Stimulated activated CD4-positive, alpha-beta T cell treated with anti-CD3 and anti-CD28 coated beads, Interleukin-4, amount 100 ng/mL, for 48 hours (primary cell): Measurements from ENCODE around the gene DNAAF2.

Source experiments
- DNase-seq, 2 donors: peaks; one replicate each; pipeline ENCODE4 v3.0.0-alpha.2; 2020; ENCODE audit warnings: low read depth in 2 of 2

The DNAAF2 gene

GRCh38 chr14:49584981-49585640 is 49.9 kb downstream of the DNAAF2 start:
- DNase-seq = peak in 1 of 2 donors; percentile 21

GRCh38 chr14:49584058-49584457 is 51.0 kb downstream of the DNAAF2 start:
- DNase-seq = no peak

GRCh38 chr14:49583629-49584028 is 51.4 kb downstream of the DNAAF2 start:
- DNase-seq = no peak

- DNase-seq = no peak
Observed at GRCh38 chr14:49582113-49582977, 52.7 kb downstream of the DNAAF2 start.

GRCh38 chr14:49581209-49582112 is 53.6 kb downstream of the DNAAF2 start:
- no peak for DNase-seq

GRCh38 chr14:49579841-49580240 is 55.2 kb downstream of the DNAAF2 start:
- no peak for DNase-seq

GRCh38 chr14:49578141-49578540 is 56.9 kb downstream of the DNAAF2 start:
- DNase-seq = no peak
